Duodenal mucosa (tissue), 2 donors: ENCODE measurements around the gene INSC.

ENCODE experiments used
- H3K27ac ChIP-seq: one replicate; pipeline ENCODE4 v1.7.0; 2013; ENCODE audit warnings: low read depth, low read length
- H3K27me3 ChIP-seq, 2 donors: one replicate each; pipeline ENCODE4 v1.7.0; 2013; ENCODE audit warnings: low read length in 2 of 2, control low read depth in 1 of 2; ENCODE audit not compliant: insufficient read depth in 2 of 2, control insufficient read depth in 1 of 2
- H3K36me3 ChIP-seq, 2 donors: one replicate each; pipeline ENCODE4 v1.7.0; 2013; ENCODE audit warnings: low read length in 2 of 2, control low read depth in 1 of 2; ENCODE audit not compliant: insufficient read depth in 2 of 2, control insufficient read depth in 1 of 2
- H3K4me1 ChIP-seq, 2 donors: one replicate each; pipeline ENCODE4 v1.7.0; 2013; ENCODE audit warnings: low read length in 2 of 2, control low read depth in 1 of 2; ENCODE audit not compliant: insufficient read depth in 2 of 2, control insufficient read depth in 1 of 2
- H3K4me3 ChIP-seq, 2 donors: one replicate each; pipeline ENCODE4 v1.7.0; 2013; ENCODE audit warnings: low read length in 2 of 2, low read depth in 1 of 2
- H3K9ac ChIP-seq, 2 donors: one replicate each; pipeline ENCODE4 v1.7.0; 2013; ENCODE audit warnings: low read length in 2 of 2, low read depth in 1 of 2
- H3K9me3 ChIP-seq, 2 donors: one replicate each; pipeline ENCODE4 v1.7.0; 2013; ENCODE audit warnings: low read length in 2 of 2, control low read depth in 1 of 2; ENCODE audit not compliant: control insufficient read depth in 1 of 2

The INSC gene

GRCh38 chr11:15124528-15124927, 9.8 kb downstream of the INSC start:
- no peak overlapping the region for H3K9ac ChIP-seq

GRCh38 chr11:15127341-15127740, 12.6 kb downstream of the INSC start:
- Histone ChIP-seq H3K4me1 (no peaks in the 10 kb centered on the region), H3K4me3 (no peak overlapping the region), H3K9ac (no peak overlapping the region), H3K9me3 (no peaks in the 10 kb centered on the region), H3K27ac (no peak overlapping the region), H3K27me3 (peaks cover 4 to 5% of the 10 kb centered on the region in 2 donors), H3K36me3 (no peaks in the 10 kb centered on the region)

More at GRCh38 chr11:15124528-15124927, 9.8 kb downstream of the INSC start:
- no peaks in the 10 kb centered on the region for H3K36me3 ChIP-seq
- no peaks in the 10 kb centered on the region for H3K4me1 ChIP-seq
- no peak overlapping the region for H3K4me3 ChIP-seq
- H3K27ac ChIP-seq, result no peak overlapping the region
- no peaks in the 10 kb centered on the region for H3K9me3 ChIP-seq
- H3K27me3 ChIP-seq, result peaks cover 4 to 6% of the 10 kb centered on the region in 2 donors

- H3K9me3 ChIP-seq, result no peaks in the 10 kb centered on the region
- H3K4me1 ChIP-seq, result no peaks in the 10 kb centered on the region
- no peak overlapping the region for H3K9ac ChIP-seq
- H3K36me3 ChIP-seq, result no peaks in the 10 kb centered on the region
- no peak overlapping the region for H3K4me3 ChIP-seq
- H3K27me3 ChIP-seq, result no peaks in the 10 kb centered on the region
- H3K27ac ChIP-seq, result no peak overlapping the region
Measured at GRCh38 chr11:15128621-15129020, 13.9 kb downstream of the INSC start.

GRCh38 chr11:15136166-15136565, 21.4 kb downstream of the INSC start:
- Histone ChIP-seq H3K9me3 (no peaks in the 10 kb centered on the region), H3K4me1 (no peaks in the 10 kb centered on the region), H3K4me3 (no peak overlapping the region), H3K9ac (no peak overlapping the region), H3K27me3 (no peaks in the 10 kb centered on the region), H3K36me3 (no peaks in the 10 kb centered on the region), H3K27ac (no peak overlapping the region)

GRCh38 chr11:15139096-15139770, 24.5 kb downstream of the INSC start:
- H3K27ac ChIP-seq, result no peak overlapping the region
- H3K4me1 ChIP-seq, result no peaks in the 10 kb centered on the region
- no peak overlapping the region for H3K4me3 ChIP-seq
- no peak overlapping the region for H3K9ac ChIP-seq
- H3K27me3 ChIP-seq, result no peaks in the 10 kb centered on the region
- no peaks in the 10 kb centered on the region for H3K9me3 ChIP-seq
- H3K36me3 ChIP-seq, result no peaks in the 10 kb centered on the region

- Histone ChIP-seq H3K27me3 (no peaks in the 10 kb centered on the region), H3K9me3 (no peaks in the 10 kb centered on the region), H3K4me3 (no peak overlapping the region), H3K9ac (no peak overlapping the region), H3K36me3 (no peaks in the 10 kb centered on the region), H3K4me1 (peaks cover 0 to 4% of the 10 kb centered on the region in 2 donors), H3K27ac (no peak overlapping the region)
Measured at GRCh38 chr11:15139958-15140659, 25.4 kb downstream of the INSC start.

- Histone ChIP-seq H3K9me3 (no peaks in the 10 kb centered on the region), H3K36me3 (no peaks in the 10 kb centered on the region), H3K27ac (no peak overlapping the region), H3K4me3 (no peak overlapping the region), H3K9ac (no peak overlapping the region), H3K4me1 (peaks cover 0 to 15% of the 10 kb centered on the region in 2 donors), H3K27me3 (no peaks in the 10 kb centered on the region)
Measured at GRCh38 chr11:15141381-15141780, 26.7 kb downstream of the INSC start.

- Histone ChIP-seq H3K9me3 (no peaks in the 10 kb centered on the region), H3K4me1 (peaks cover 0 to 15% of the 10 kb centered on the region in 2 donors), H3K9ac (no peak overlapping the region), H3K4me3 (no peak overlapping the region), H3K27ac (no peak overlapping the region), H3K27me3 (no peaks in the 10 kb centered on the region), H3K36me3 (no peaks in the 10 kb centered on the region)
Measured at GRCh38 chr11:15142838-15143237, 28.1 kb downstream of the INSC start.

GRCh38 chr11:15143855-15144254, 29.1 kb downstream of the INSC start:
- no peak overlapping the region for H3K9ac ChIP-seq
- no peaks in the 10 kb centered on the region for H3K36me3 ChIP-seq
- H3K27ac ChIP-seq, result no peak overlapping the region
- no peaks in the 10 kb centered on the region for H3K27me3 ChIP-seq
- H3K4me3 ChIP-seq, result no peak overlapping the region
- H3K4me1 ChIP-seq, result peaks cover 0 to 15% of the 10 kb centered on the region in 2 donors
- no peaks in the 10 kb centered on the region for H3K9me3 ChIP-seq

GRCh38 chr11:15144347-15144746, 29.6 kb downstream of the INSC start:
- Histone ChIP-seq H3K9ac (no peak overlapping the region), H3K4me3 (no peak overlapping the region)

More at GRCh38 chr11:15144347-15144746, 29.6 kb downstream of the INSC start:
- Histone ChIP-seq H3K9me3 (no peaks in the 10 kb centered on the region), H3K36me3 (no peaks in the 10 kb centered on the region), H3K27me3 (no peaks in the 10 kb centered on the region), H3K27ac (no peak overlapping the region), H3K4me1 (peaks cover 0 to 15% of the 10 kb centered on the region in 2 donors)
